ENCODE results near the gene GAL.

The GAL gene

DNA sequence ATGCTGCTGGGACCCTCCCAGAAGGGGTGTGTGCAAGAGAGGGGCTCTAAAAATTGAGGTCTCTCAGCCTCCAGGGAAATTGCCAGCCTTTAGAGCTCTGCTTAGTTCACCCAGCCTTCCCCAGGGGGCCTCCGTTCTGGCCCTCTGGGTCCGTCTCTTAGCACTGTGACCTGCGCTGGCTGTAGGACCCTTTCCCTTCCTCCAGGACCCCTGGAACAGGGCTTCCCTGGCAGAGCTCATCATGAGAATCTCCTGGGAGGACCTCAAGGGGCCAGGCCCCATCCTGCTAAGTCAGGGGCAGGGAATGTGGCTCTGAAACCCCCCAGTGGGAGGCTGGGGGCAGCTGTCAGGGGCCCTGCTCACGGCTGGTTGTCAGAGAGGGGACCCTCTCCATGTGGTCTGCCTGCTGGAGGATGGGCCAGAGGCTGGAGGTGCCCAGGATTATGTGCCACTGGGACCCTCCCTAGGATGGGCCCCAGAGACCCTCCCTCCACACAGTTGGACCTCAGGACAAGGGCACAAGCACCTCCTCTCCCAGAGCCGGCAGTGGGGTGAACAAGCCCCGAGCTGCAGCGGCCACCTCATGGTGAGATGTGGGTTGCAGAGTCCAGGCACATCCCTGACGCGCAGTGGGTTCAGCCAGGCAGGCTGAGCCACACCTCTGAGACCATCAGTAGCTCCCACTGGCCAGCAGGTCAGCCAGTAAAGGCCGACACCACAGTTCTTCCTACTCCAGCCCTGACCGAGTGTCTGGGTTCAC lies 27.1 kb upstream of the GAL start:
- Histone ChIP-seq H3K9me3 (ENCODE audit: insufficient read depth, low read length) (peaks cover 6% of the 10 kb centered on the region; the same call in 1 of the 2 replicates), H4K20me1 (ENCODE audit: insufficient read depth, low read length) (no peaks in the 10 kb centered on the region), H2AFZ (ENCODE audit: low read depth, low read length) (no peak overlapping the region), H3K27ac (ENCODE audit: low read length) (no peak overlapping the region), H3K4me2 (ENCODE audit: low read length) (no peak overlapping the region), H3K4me3 (ENCODE audit: low read length) (no peak overlapping the region), H3K4me1 (ENCODE audit: low read length) (peaks cover 9% of the 10 kb centered on the region), H3K9ac (ENCODE audit: low read length) (no peak overlapping the region), H3K36me3 (replicated peaks; ENCODE audit: low read depth, low read length) (no peaks in the 10 kb centered on the region), H3K27me3 (ENCODE audit: low read depth, low read length) (peaks cover 6% of the 10 kb centered on the region), H3K79me2 (ENCODE audit: low read length) (no peaks in the 10 kb centered on the region)
- TF ChIP-seq, protein P1, sequence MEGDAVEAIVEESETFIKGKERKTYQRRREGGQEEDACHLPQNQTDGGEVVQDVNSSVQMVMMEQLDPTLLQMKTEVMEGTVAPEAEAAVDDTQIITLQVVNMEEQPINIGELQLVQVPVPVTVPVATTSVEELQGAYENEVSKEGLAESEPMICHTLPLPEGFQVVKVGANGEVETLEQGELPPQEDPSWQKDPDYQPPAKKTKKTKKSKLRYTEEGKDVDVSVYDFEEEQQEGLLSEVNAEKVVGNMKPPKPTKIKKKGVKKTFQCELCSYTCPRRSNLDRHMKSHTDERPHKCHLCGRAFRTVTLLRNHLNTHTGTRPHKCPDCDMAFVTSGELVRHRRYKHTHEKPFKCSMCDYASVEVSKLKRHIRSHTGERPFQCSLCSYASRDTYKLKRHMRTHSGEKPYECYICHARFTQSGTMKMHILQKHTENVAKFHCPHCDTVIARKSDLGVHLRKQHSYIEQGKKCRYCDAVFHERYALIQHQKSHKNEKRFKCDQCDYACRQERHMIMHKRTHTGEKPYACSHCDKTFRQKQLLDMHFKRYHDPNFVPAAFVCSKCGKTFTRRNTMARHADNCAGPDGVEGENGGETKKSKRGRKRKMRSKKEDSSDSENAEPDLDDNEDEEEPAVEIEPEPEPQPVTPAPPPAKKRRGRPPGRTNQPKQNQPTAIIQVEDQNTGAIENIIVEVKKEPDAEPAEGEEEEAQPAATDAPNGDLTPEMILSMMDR (IDR thresholded peaks at IDR 0.05; ENCODE audit: low read depth, low read length): no peak
- no peak for TF ChIP-seq EZH2phosphoT487 (IDR thresholded peaks at IDR 0.05; ENCODE audit: low read depth)

DNA sequence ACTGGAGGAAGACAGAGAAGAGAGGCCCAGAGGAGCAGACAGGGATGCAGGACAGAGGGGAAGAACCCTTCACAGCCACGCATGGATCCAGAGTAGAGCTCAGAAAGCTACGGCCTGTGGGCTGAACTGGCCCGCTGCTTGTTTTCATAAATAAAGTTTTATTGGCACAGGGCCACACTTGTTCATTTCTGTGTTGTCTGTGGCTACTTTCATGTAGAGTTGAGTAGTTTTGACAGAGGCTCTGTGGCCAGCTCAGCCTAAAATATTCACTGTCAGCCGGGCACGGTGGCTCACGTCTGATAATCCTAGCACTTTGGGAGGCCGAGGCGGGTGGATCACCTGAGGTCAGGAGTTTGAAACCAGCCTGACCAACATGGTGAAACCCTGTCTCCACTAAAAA lies 26.2 kb upstream of the GAL start:
- Histone ChIP-seq H4K20me1 (ENCODE audit: insufficient read depth, low read length) (no peaks in the 10 kb centered on the region), H3K4me2 (ENCODE audit: low read length) (no peak overlapping the region), H3K4me3 (ENCODE audit: low read length) (no peak overlapping the region), H3K36me3 (replicated peaks; ENCODE audit: low read depth, low read length) (no peaks in the 10 kb centered on the region), H3K27ac (ENCODE audit: low read length) (no peak overlapping the region), H3K79me2 (ENCODE audit: low read length) (no peaks in the 10 kb centered on the region), H3K4me1 (ENCODE audit: low read length) (peaks cover under 1% of the 10 kb centered on the region; the same call in 1 of the 2 replicates), H3K27me3 (ENCODE audit: low read depth, low read length) (peaks cover 6% of the 10 kb centered on the region), H3K9ac (ENCODE audit: low read length) (no peak overlapping the region), H3K9me3 (ENCODE audit: insufficient read depth, low read length) (peaks cover 6% of the 10 kb centered on the region; the same call in 1 of the 2 replicates), H2AFZ (ENCODE audit: low read depth, low read length) (no peak overlapping the region)
- TF ChIP-seq, protein P1 (IDR thresholded peaks at IDR 0.05; ENCODE audit: low read depth, low read length): no peak
- TF ChIP-seq EZH2phosphoT487 (IDR thresholded peaks at IDR 0.05; ENCODE audit: low read depth): no peak

DNA sequence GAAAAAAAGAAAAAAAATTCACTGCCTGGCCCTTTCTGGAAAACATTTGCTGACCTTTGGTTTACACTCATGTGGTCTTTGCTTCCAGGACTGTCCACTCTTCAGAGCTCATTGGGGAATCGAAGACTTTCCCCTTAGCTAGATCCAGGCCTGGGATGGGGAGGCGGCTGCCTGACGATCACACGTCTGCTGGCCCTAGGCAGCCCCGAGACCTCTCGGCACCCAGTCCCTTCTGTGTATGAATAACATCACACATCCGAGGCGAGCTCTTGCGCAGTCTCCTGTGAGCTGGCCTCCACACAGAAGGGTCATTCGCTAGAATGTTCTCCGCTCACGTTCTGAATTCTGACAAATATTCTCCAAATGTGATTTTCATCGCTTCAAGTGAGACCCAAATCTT lies 25.7 kb upstream of the GAL start:
- Histone ChIP-seq H3K4me3 (ENCODE audit: low read length) (no peak overlapping the region), H3K4me1 (ENCODE audit: low read length) (no peaks in the 10 kb centered on the region), H3K4me2 (ENCODE audit: low read length) (no peak overlapping the region), H3K27ac (ENCODE audit: low read length) (no peak overlapping the region), H3K27me3 (ENCODE audit: low read depth, low read length) (peaks cover 9% of the 10 kb centered on the region), H3K36me3 (replicated peaks; ENCODE audit: low read depth, low read length) (no peaks in the 10 kb centered on the region), H4K20me1 (ENCODE audit: insufficient read depth, low read length) (no peaks in the 10 kb centered on the region), H2AFZ (ENCODE audit: low read depth, low read length) (no peak overlapping the region), H3K9me3 (ENCODE audit: insufficient read depth, low read length) (peaks cover 6% of the 10 kb centered on the region; the same call in 1 of the 2 replicates), H3K79me2 (ENCODE audit: low read length) (no peaks in the 10 kb centered on the region), H3K9ac (ENCODE audit: low read length) (no peak overlapping the region)
- TF ChIP-seq, protein P1 (IDR thresholded peaks at IDR 0.05; ENCODE audit: low read depth, low read length): no peak
- no peak for TF ChIP-seq EZH2phosphoT487 (IDR thresholded peaks at IDR 0.05; ENCODE audit: low read depth)

DNA sequence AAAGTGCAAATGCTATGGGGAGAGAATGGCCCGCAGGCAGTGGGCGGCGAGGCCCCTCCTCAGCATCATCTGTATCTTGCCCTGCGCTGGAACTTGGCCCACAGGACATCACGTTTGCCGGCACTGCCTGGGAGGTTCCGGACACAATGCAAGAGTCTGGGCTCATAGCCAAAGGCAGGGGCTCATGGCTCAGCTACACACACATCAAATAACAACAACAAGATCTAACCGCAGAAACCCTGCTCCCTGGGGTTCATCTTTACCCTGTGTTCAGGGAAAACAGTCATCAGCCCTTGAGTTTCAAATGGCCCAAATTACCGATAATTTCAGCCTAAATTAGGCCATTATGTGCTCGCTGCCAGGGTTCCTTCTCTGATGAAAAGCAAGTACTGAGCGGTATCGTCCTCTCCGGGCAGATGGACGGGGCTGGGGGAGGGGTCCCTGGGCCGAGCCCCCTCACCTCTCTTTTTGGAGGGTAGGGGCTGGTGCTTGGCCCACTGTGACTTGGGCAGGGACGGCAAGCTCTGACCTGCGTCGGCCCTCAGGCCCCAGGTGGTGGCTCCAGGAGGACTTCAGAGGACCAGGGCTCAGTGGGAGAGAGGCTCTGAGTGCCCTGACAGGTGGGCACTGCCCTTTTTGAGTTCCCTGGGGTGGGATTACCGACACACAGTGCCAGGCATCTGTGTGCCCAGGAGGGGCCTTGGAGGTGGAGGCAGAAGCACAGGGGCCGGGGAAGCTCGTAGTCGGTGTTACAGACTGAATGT lies 25.0 kb upstream of the GAL start:
- no peak overlapping the region for H2AFZ ChIP-seq (ENCODE audit: low read depth, low read length)
- peaks cover 6% of the 10 kb centered on the region; the same call in 1 of the 2 replicates for H3K9me3 ChIP-seq (ENCODE audit: insufficient read depth, low read length)
- H3K9ac ChIP-seq (ENCODE audit: low read length): no peak overlapping the region
- no peaks in the 10 kb centered on the region for H4K20me1 ChIP-seq (ENCODE audit: insufficient read depth, low read length)
- no peak overlapping the region for H3K4me3 ChIP-seq (ENCODE audit: low read length)
- H3K4me2 ChIP-seq (ENCODE audit: low read length): no peak overlapping the region
- H3K36me3 ChIP-seq (replicated peaks; ENCODE audit: low read depth, low read length): no peaks in the 10 kb centered on the region
- no peaks in the 10 kb centered on the region for H3K79me2 ChIP-seq (ENCODE audit: low read length)
- H3K27ac ChIP-seq (ENCODE audit: low read length): no peak overlapping the region
- H3K4me1 ChIP-seq (ENCODE audit: low read length): no peaks in the 10 kb centered on the region
- H3K27me3 ChIP-seq (ENCODE audit: low read depth, low read length): peaks cover 9% of the 10 kb centered on the region
- no peak for TF ChIP-seq EZH2phosphoT487 (IDR thresholded peaks at IDR 0.05; ENCODE audit: low read depth)
- TF ChIP-seq, protein P1 (IDR thresholded peaks at IDR 0.05; ENCODE audit: low read depth, low read length): no peak
